Uterus (tissue), 2 donors: ENCODE measurements around the gene CCDC50.

Experiments used
- POLR2A ChIP-seq, 2 donors: fragments of 450-650 bp; IDR thresholded peaks; one replicate each; pipeline ENCODE4 v1.6.1; 2016; ENCODE audit warnings: antibody characterized with exemption in 2 of 2, mild to moderate bottlenecking in 1 of 2, moderate library complexity in 1 of 2
- TF ChIP-seq, protein P1 (sequence below), 4 experiments: fragments of 200-600 bp in 2 of 4; fragments of 450-650 bp in 2 of 4; sonication (generic) in 2 of 4; IDR thresholded peaks; one replicate each; pipeline ENCODE4 v1.5.1; 2016 to 2019; ENCODE audit warnings: antibody characterized with exemption in 4 of 4, mild to moderate bottlenecking in 2 of 4, moderate library complexity in 1 of 4

DNA sequence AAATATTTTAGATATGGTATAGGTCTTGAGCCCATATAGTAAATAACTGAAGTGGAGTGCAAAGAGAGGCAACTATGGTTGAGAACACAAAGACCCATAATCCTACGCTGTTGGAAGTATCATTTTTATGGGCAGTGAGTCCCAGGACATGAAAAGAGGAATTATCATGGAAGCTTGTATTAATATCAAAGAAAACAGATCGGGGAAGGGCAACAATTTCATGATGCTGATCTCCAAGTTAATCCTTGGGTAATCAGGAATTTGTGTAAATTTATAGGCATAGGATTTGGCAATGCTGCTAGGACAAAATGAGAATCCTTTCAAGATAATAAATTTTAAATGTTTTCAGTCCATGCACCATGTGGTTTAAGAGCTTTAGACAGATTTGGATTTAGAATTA lies 91.6 kb downstream of the CCDC50 start:
- TF ChIP-seq, protein P1, sequence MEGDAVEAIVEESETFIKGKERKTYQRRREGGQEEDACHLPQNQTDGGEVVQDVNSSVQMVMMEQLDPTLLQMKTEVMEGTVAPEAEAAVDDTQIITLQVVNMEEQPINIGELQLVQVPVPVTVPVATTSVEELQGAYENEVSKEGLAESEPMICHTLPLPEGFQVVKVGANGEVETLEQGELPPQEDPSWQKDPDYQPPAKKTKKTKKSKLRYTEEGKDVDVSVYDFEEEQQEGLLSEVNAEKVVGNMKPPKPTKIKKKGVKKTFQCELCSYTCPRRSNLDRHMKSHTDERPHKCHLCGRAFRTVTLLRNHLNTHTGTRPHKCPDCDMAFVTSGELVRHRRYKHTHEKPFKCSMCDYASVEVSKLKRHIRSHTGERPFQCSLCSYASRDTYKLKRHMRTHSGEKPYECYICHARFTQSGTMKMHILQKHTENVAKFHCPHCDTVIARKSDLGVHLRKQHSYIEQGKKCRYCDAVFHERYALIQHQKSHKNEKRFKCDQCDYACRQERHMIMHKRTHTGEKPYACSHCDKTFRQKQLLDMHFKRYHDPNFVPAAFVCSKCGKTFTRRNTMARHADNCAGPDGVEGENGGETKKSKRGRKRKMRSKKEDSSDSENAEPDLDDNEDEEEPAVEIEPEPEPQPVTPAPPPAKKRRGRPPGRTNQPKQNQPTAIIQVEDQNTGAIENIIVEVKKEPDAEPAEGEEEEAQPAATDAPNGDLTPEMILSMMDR (IDR thresholded peaks at IDR 0.05), result no peak
- no peak for TF ChIP-seq POLR2A (IDR thresholded peaks at IDR 0.05)
